ENCODE measurements around the gene OR5B17.
"Not testable (repeated sequence)": the region's sequence is repeated elsewhere in the genome, so short reads cannot be mapped to it uniquely, and the experiment has no call there.

OR5B17 gene

DNA sequence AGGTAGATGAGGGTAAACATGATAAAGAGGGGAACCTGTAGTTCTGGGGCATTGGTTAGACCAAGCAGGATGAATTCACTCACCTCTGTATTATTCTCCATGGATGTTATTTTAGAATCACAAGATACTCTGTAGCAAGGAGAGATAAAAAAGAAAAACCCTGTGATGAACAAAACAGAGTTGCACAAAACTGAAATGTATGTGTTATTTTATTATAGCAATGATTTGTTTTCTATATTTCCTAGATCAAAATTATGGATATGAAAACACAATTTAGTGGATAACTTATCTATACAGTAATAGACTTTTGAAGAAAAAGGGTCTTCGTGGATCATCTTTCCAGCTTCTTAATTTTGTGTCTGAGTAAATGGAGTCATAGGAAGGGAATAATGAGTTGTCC lies at the start of gene OR5B17:
Gene OR5B17 (minus strand): TSS at position 101 of the 400 bp plus-strand sequence. CDS start 0 bp downstream, at position 101.
- DNase-seq, result no peak

DNA sequence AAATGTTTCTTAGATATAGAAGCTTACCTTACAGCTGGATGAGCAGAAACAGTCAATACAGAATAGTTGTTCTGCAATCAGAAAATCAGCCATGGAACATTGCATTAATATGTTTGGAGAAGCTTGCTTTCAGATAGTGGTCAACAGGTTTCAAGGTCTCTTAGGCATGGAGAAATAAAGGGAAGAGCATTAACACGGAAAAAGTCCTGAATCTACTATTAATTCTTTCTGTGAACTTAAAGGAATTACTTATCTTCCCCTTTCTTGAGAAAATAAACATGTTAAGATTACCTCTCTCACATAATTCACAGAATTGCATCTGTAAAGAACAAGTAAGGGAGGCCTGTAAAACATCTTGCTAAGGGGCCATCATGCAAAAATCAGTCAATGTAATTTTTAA lies 47.9 kb upstream of the OR5B17 start, which contains the start of gene OR5B3:
Gene OR5B3 (minus strand): TSS at position 101 of the 400 bp plus-strand sequence. CDS start 3,465 bp downstream, outside the sequence.
- DNase-seq, result no peak

GRCh38 chr11:58399622-58400021 lies 40.8 kb upstream of the OR5B17 start:
- not testable (repeated sequence) for DNase-seq

- DNase-seq, result no peak
Measured at GRCh38 chr11:58395581-58395980, 36.7 kb upstream of the OR5B17 start.

- no peak for DNase-seq
Measured at GRCh38 chr11:58394195-58394594, 35.3 kb upstream of the OR5B17 start.

DNA sequence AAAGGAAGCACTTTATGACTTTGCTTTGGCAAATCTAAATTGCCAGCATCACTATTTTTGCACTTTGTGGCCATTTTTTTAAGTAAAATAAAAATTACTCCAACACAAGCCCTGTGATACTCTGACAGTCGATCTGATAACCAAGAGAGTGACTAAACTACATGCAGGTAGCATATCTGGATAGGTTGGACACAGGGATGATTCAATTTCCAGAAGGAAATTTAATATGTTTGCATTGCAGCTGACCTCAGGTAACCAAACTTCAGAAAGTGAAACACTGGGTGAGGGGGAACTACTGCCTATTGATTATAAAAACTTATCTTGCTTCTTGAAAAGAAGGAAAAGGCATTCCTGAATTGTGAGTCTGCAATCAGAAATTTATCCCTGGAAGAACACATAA lies 33.9 kb upstream of the OR5B17 start:
- DNase-seq, result no peak

GRCh38 chr11:58391879-58392278 lies 33.0 kb upstream of the OR5B17 start:
- DNase-seq, result no peak

DNA sequence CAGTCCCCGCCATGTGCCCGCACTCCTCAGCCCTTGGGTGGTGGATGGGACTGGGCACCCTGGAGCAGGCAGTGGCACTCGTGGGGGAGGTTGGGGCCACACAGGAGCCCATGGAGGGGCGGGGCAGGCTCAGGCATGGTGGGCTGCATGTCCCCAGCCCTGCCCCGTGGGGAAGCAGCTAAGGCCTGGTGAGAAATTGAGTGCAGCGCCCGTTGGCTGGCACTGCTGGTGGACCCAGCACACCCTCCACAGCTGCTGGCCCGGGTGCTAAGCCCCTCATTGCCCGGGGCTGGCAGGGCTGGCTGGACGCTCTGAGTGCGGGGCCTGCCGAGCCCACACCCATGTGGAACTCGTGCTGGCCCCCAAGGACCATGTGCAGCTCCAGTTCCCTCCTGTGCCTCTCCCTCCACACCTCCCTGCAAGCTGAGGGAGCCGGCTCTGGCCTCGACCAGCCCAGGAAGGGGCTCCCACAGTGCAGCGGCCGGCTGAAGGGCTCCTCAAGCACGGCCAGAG lies 31.7 kb upstream of the OR5B17 start:
- no peak for DNase-seq

DNA sequence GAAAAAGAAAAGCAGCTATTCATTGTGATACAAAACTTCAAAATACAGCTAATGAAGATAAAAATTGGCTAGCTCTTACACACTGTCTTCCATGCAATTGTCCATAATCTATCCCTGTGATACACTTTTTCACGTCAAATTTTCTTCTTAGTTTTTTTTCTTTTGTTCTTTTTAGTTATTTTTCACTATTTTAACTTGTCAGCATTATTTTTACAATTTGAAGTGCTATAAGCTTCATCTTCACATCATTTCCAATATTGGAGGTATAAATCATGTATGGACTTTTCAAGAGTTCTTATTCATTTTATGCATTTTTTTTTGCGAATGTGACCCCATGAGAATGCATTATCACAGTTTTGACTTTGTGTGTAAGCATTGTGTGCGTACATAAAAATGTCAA lies 4.1 kb downstream of the OR5B17 start:
- DNase-seq, result no peak

DNA sequence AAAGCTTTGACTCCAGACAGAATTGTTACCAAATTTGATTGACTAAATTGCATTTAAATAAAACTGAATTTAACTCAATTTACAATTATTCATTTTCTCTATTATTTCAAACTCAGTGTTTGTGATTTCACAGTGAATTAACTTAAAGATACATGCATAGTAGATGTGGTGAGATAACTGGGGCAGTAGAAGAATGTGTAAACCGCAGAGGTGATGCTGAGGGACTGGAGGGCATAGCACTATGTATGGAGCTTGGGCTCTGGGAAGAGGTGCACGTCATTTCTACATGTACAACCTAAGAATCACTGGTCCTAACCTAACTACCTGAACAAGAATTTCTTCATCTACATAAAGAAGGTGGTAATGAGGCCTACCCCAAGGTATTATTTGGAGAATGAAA lies 13.7 kb downstream of the OR5B17 start:
- no peak for DNase-seq

DNA sequence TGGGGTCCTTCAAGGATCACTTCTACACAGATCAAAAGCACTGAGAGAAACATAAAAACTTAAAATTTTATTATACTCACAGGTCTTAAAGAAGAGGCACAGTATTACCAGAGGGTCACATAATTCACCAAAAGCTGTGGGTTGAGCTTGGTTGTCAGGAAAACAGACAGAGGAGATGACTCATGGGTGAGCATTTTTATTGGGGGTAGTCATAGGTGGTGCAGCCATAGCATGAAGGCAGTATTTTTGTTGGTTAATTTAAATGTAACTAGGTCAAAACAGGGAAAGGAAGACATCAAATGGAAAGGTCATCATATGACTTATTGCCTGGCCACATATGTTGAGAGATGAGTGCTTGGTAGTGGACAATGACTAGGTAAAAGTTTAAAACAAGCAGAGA lies 24.2 kb downstream of the OR5B17 start:
- DNase-seq, result no peak

DNA sequence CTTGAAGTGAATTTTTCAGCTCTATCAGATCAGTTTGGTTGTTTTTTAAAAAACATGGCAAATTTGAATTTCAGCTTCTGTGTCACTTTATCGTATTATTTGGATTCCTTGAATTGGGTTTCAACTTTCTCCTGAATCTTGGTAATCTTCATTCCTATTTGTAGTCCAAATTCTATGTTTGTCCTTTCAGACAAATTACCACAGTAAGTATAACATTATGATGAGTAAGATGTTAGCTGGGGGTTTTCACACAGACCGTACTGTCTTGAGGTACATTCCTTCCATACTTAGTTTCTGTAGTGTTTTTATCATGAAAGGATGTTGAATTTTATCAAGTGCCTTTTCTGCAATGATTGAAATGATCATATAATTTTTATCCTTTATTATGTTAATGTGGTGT lies 28.0 kb downstream of the OR5B17 start:
- no peak for DNase-seq

DNA sequence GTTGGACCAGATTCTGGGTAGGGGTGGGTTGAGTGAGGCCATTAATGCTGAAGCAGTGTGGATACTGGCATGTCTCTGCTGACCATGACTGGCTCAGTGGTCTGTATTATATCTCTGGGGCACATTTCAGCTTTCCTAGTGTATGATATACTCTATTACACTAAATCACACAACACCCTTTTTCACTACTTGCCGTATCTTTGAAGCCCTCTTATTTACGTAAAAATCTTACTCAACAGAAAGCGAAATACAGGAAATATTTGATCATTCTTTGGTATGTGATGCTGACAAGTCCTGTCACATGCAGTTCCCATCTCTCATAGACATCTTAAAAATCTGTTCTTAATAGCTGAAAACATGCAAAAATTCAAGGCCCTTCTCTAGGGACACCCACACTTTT lies 40.3 kb downstream of the OR5B17 start:
- DNase-seq, result no peak

DNA sequence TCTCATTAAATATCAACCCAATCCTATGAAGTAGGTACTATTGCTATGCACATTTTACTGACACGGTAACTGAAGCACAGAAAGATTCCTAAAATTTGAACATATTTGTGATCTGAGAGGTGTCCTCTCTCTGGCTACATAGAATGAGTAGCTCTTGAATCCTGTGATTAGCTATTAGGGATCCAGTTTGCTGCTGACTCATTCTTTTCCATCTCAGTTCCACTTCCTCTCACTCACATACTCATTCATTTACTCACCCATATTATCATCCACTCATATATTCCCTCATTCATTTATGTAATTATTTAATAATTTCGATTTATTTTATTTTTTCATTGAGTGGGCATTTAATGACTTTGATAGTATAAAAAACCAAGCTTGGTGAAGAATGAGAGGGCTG lies 42.7 kb downstream of the OR5B17 start:
- no peak for DNase-seq

Data from activated effector memory CD4-positive, alpha-beta T cell treated with Interleukin-2 at 50 U/mL for 16 hours (primary cell).